Lung (tissue), 12 donors: ENCODE data around the gene TCF20. TPM values are rescaled to one million over a fixed set of nuclear protein-coding genes. Genes with fewer than 3 reads are reported as not detected.

Experiments
- ATAC-seq: fragments of 200-7000 bp; cut with Tn5 transposase; one replicate; pipeline ENCODE4 v1.9.1; 2020; ENCODE audit warnings: moderate number of reproducible peaks; ENCODE audit not compliant: insufficient read depth, low FRiP score
- DNase-seq, 3 donors: peaks; one replicate each; pipeline ENCODE4 v3.0.0-alpha.2; 2013 to 2017
- H3K27ac ChIP-seq, 2 donors: one replicate each; pipeline ENCODE4 v1.5.1; 2013; ENCODE audit warnings: mild to moderate bottlenecking in 2 of 2, moderate library complexity in 2 of 2, control low read depth in 1 of 2, inconsistent platforms in 1 of 2, low read depth in 1 of 2, low read length in 1 of 2
- H3K27me3 ChIP-seq, 3 donors: one replicate each; pipeline ENCODE4 v1.5.1; 2013; ENCODE audit warnings: low read length in 2 of 3; ENCODE audit not compliant: control insufficient read depth in 3 of 3, insufficient read depth in 3 of 3
- H3K36me3 ChIP-seq, 4 donors: one replicate each; pipeline ENCODE4 v1.5.1; 2013; ENCODE audit warnings: low read length in 4 of 4, mild to moderate bottlenecking in 1 of 4, moderate library complexity in 1 of 4; ENCODE audit not compliant: control insufficient read depth in 4 of 4, insufficient read depth in 4 of 4
- H3K4me1 ChIP-seq, 5 donors: one replicate each; pipeline ENCODE4 v1.5.1; 2013; ENCODE audit warnings: low read length in 5 of 5, mild to moderate bottlenecking in 2 of 5, moderate library complexity in 1 of 5; ENCODE audit not compliant: control insufficient read depth in 5 of 5, insufficient read depth in 5 of 5
- H3K4me3 ChIP-seq: one replicate; pipeline ENCODE4 v1.5.1; 2013; ENCODE audit warnings: mild to moderate bottlenecking, control low read depth, moderate library complexity
- H3K9ac ChIP-seq, 2 donors: one replicate each; pipeline ENCODE4 v1.5.1; 2013; ENCODE audit warnings: low read length in 2 of 2, control low read depth in 1 of 2; ENCODE audit not compliant: insufficient read depth in 1 of 2
- H3K9me3 ChIP-seq, 4 donors: one replicate each; pipeline ENCODE4 v1.5.1; 2013; ENCODE audit warnings: low read length in 3 of 4, mild to moderate bottlenecking in 1 of 4, moderate library complexity in 1 of 4; ENCODE audit not compliant: control insufficient read depth in 4 of 4, insufficient read depth in 3 of 4
- WGBS, 2 donors: extraction: QIAGEN DNeasy Blood & Tissue Kit; methylation state at CpG; one replicate each; pipeline ENCODE4 v1.1.7; 2013; 5-methylcytosine and 5-hydroxymethylcytosine counted together
- polyA plus RNA-seq, 2 donors: library from polyadenylated mRNA; stranded (reverse); fragments of 200-250 nt; gene quantifications; one replicate each; pipeline ENCODE4 v1.2.1, GENCODE V29; 2013
- total RNA-seq, 2 donors: library from RNA; depleted of rRNA in 1 of 2; stranded (reverse); fragments of >200 nt in 1 of 2; gene quantifications; one replicate each; pipeline ENCODE4 v1.2.1, GENCODE V29; 2014 to 2021
- TF ChIP-seq, protein P1 (sequence below): IDR thresholded peaks from 2 replicates; pipeline ENCODE4 v1.5.1; 2012; ENCODE audit warnings: mild to moderate bottlenecking; ENCODE audit errors: control extremely low read depth, extremely low read depth
- donor health status: control.
- donor health status: control.
- donor health status: Bipolar disorder and iron deficiency.
- donor health status: healthy.
- donor health status: DM: yes; HTN: yes; CAD: no.

TCF20 gene
- total and polyA plus RNA-seq, 4 donors = 9.7 to 41.5 (median 22.7) TPM

DNA sequence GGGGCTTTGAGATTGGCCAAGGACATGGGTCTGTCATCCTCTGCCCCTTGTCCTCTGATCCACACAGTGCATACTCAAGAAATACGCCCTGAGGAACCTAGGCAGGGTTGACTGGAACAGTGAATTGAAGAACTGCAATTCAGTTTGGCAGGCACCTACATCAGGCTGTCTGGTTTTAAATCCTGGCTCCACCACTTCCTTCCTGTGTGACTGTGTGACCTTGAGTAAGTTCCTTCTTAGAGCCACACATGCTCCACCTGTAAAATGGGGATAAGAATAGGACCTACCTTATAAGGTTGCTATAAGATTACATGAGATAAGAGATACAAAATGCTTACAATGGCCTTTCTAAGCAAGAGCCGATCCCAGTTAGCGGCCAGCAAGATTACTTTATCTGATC is 15.8 kb upstream of the TCF20 start:
- no peaks in the 10 kb centered on the region for H3K9me3 ChIP-seq
- no peak overlapping the region for H3K9ac ChIP-seq
- no peak for DNase-seq
- WGBS, 2 donors = 77 to 80% methylated on average over 3 of the region's 3 CpGs
- peaks cover 0 to 26% (median 3%) of the 10 kb centered on the region in 5 donors for H3K4me1 ChIP-seq
- ATAC-seq = no peak
- no peak overlapping the region for H3K27ac ChIP-seq
- no peak overlapping the region for H3K4me3 ChIP-seq
- no peaks in the 10 kb centered on the region for H3K36me3 ChIP-seq
- TF ChIP-seq, protein P1, sequence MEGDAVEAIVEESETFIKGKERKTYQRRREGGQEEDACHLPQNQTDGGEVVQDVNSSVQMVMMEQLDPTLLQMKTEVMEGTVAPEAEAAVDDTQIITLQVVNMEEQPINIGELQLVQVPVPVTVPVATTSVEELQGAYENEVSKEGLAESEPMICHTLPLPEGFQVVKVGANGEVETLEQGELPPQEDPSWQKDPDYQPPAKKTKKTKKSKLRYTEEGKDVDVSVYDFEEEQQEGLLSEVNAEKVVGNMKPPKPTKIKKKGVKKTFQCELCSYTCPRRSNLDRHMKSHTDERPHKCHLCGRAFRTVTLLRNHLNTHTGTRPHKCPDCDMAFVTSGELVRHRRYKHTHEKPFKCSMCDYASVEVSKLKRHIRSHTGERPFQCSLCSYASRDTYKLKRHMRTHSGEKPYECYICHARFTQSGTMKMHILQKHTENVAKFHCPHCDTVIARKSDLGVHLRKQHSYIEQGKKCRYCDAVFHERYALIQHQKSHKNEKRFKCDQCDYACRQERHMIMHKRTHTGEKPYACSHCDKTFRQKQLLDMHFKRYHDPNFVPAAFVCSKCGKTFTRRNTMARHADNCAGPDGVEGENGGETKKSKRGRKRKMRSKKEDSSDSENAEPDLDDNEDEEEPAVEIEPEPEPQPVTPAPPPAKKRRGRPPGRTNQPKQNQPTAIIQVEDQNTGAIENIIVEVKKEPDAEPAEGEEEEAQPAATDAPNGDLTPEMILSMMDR = no peak
- H3K27me3 ChIP-seq = peaks cover 0 to 9% (median 5%) of the 10 kb centered on the region in 3 donors

DNA sequence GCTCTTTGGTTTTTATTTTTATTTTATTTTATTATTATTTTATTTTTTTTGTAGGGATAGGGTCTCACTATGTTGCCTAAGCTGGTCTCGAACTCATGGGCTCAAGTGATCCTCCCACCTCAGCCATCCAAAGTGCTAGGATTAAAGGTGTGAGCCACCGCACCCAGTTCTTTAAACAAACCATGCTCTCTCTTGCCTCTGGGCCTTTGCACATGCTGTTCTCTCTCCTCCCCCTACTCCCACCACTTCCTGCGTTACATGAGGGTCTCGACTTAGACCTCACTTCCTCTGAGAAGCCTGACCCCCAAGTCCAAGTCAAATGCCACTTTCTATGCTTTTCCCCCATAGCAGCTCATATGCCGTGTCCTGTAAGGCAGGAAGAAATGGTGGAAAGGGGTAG is 15.2 kb upstream of the TCF20 start:
- no peaks in the 10 kb centered on the region for H3K36me3 ChIP-seq
- 80 to 94% methylated on average over 5 of the region's 5 CpGs for WGBS, 2 donors
- TF ChIP-seq, protein P1 = no peak
- peaks cover 0 to 26% (median 3%) of the 10 kb centered on the region in 5 donors for H3K4me1 ChIP-seq
- H3K4me3 ChIP-seq = no peak overlapping the region
- H3K27ac ChIP-seq = no peak overlapping the region
- no peak for DNase-seq
- peaks cover 0 to 9% (median 5%) of the 10 kb centered on the region in 3 donors for H3K27me3 ChIP-seq
- no peak for ATAC-seq
- H3K9ac ChIP-seq = no peak overlapping the region
- H3K9me3 ChIP-seq = no peaks in the 10 kb centered on the region

DNA sequence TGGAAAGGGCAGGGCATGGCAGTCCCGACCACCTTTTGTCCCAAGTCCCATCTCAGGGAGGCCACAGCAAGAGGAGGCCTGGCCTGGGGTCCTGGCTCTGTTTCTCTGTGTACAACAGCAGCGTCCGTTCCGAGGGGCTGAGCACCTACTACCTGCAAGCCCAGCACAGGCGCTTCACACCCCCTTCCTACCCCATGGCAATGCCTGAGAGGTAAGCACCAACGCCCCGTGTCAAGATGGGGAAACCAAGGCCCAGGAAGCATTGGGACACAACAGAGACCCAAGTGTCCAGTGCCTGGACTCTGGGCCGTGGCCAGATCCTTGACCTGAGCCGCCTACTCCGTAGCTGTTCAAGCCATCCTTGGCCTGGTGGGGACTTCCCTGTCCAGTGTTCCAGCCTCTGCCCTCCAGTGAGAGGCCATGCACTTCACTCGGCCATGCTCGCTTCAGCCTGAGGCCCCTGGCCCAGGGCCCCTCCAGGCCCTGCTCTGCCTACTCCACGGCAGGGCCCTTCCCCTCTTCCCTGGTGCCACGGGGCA is 14.3 kb upstream of the TCF20 start:
- WGBS, 2 donors = 93 to 94% methylated on average over 14 of the region's 14 CpGs
- Histone ChIP-seq H3K4me3 (no peak overlapping the region), H3K9me3 (no peaks in the 10 kb centered on the region), H3K4me1 (peaks cover 0 to 18% (median 3%) of the 10 kb centered on the region in 5 donors), H3K9ac (no peak overlapping the region), H3K36me3 (no peaks in the 10 kb centered on the region), H3K27me3 (peaks cover 0 to 9% (median 5%) of the 10 kb centered on the region in 3 donors), H3K27ac (no peak overlapping the region)
- ATAC-seq (no peak), DNase-seq (no peak)
- TF ChIP-seq, protein P1 = no peak

DNA sequence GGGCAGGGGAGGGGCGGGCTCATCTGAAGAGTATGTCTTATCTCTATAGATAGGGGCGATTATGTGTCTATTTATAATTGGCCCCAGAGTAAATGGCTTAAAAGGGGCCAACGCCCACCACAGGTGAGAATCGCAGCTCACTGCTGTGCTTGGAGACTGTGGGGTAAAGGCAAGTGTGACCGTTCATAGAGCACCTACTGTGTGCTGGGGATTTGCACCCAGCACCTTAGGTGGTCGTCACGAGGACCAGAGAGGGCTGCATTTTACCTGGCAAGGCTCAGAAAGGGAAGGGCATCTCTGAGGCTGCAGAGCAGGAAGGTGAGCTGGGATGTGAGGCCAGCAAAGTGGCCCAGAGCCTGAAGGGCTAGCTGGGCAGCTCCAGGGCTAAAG is 13.7 kb upstream of the TCF20 start:
- no peak overlapping the region for H3K9ac ChIP-seq
- H3K4me1 ChIP-seq = peaks cover 0 to 13% (median 2%) of the 10 kb centered on the region in 5 donors
- TF ChIP-seq, protein P1 = no peak
- H3K27ac ChIP-seq = no peak overlapping the region
- DNase-seq (no peak), ATAC-seq (no peak)
- H3K27me3 ChIP-seq = peaks cover 0 to 9% (median 5%) of the 10 kb centered on the region in 3 donors
- 39 to 53% methylated on average over 7 of the region's 7 CpGs for WGBS, 2 donors
- H3K9me3 ChIP-seq = no peaks in the 10 kb centered on the region
- no peak overlapping the region for H3K4me3 ChIP-seq
- H3K36me3 ChIP-seq = no peaks in the 10 kb centered on the region
